ENCODE measurements around the gene SAP30. TPM values are rescaled to one million over a fixed set of nuclear protein-coding genes. Genes with fewer than 3 reads are reported as not detected.

SAP30 gene
- total RNA-seq, 1 experiment from 2014 or later: 20.0 TPM

GRCh38 chr4:173371292-173372192 lies 788 bp downstream of the SAP30 start:
- H3K4me3 Mint-ChIP-seq: peak overlapping the region; percentile 90
- peaks cover 15% of the 10 kb centered on the region for H3K36me3 Mint-ChIP-seq
- ATAC-seq: peak; percentile 32
- peaks cover 7% of the 10 kb centered on the region for H3K27me3 Mint-ChIP-seq (ENCODE audit: low read depth)
- H3K4me1 Mint-ChIP-seq: peaks cover 14% of the 10 kb centered on the region
- H3K27ac Mint-ChIP-seq: peak overlapping the region; percentile 61; the same call in 1 of the 2 replicates
- CTCF ChIA-PET: interaction anchor here (0.6 to 3.3 kb wide), 10 partner anchors 10 to 813 kb away, joined by 3 to 25 read pairs (median 6); partner anchors contain the start of gene HMGB2
- no peaks in the 10 kb centered on the region for H3K9me3 Mint-ChIP-seq
- TF ChIP-seq RELA (CRISPR knock-in tag; IDR thresholded peaks at IDR 0.05; ENCODE audit: borderline replicate concordance) (no peak), SP1 (CRISPR knock-in tag; conservative IDR thresholded peaks at IDR 0.05) (no peak), USF1 (CRISPR knock-in tag; IDR thresholded peaks at IDR 0.05) (peak; percentile 34; the same call in 1 of the 2 replicates), ZNF121 (CRISPR knock-in tag; IDR thresholded peaks at IDR 0.05) (no peak), JUN (CRISPR knock-in tag; IDR thresholded peaks at IDR 0.05) (no peak), ARID4B (CRISPR knock-in tag; IDR thresholded peaks at IDR 0.05; ENCODE audit: borderline replicate concordance) (no peak; the same call in 1 of the 2 replicates), NR3C1 (CRISPR knock-in tag; conservative IDR thresholded peaks at IDR 0.05; ENCODE audit: low read depth) (no peak), NR1H2 (CRISPR knock-in tag; IDR thresholded peaks at IDR 0.05) (no peak), ATF1 (CRISPR knock-in tag; IDR thresholded peaks at IDR 0.05) (no peak)
- POLR2A ChIA-PET: interaction anchor here (0.6 to 4.5 kb wide), 8 partner anchors 27 to 479 kb away, joined by 3 to 109 read pairs (median 3); partner anchors contain the start of genes HMGB2 and SCRG1
- DNase-seq (ENCODE audit: low spot score): peak; percentile 53

DNA sequence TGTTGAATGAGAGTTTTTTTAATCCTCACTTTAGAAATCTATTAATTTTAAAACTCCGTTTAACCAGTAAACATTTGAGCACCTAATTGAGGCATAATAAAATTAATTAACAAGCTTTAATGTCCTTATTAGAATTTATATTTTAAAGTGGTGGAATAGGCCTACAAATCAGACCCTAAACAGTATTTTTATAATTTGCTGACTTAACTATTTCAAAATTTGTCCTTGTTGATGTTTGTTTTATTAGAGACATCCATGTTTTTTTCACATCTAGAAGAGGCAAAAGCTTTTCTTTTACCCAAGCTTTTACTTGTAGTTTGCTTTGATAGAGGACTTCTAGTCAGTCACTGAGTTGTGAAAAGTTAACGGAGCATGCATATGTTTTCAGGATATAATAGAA lies 3.8 kb downstream of the SAP30 start:
- Mint-ChIP-seq H3K4me3 (no peak overlapping the region), H3K36me3 (peaks cover 15% of the 10 kb centered on the region), H3K27me3 (ENCODE audit: low read depth) (peaks cover 7% of the 10 kb centered on the region), H3K27ac (no peak overlapping the region), H3K4me1 (peaks cover 18% of the 10 kb centered on the region), H3K9me3 (no peaks in the 10 kb centered on the region)
- ATAC-seq (no peak), DNase-seq (ENCODE audit: low spot score) (no peak)
- POLR2A ChIA-PET: no interaction called here
- CTCF ChIA-PET: no interaction called here
- TF ChIP-seq IRF2 (CRISPR knock-in tag; IDR thresholded peaks at IDR 0.05; ENCODE audit: borderline replicate concordance, low read depth): no peak
- TF ChIP-seq CREM (CRISPR knock-in tag; IDR thresholded peaks at IDR 0.05): no peak
- no peak for TF ChIP-seq ZNF138 (CRISPR knock-in tag; conservative IDR thresholded peaks at IDR 0.05)
- TF ChIP-seq E2F4 (CRISPR knock-in tag; IDR thresholded peaks at IDR 0.05; ENCODE audit: borderline replicate concordance, low read depth): no peak
- no peak for TF ChIP-seq ZMAT4 (CRISPR knock-in tag; IDR thresholded peaks at IDR 0.05)
- TF ChIP-seq NR1H2 (CRISPR knock-in tag; IDR thresholded peaks at IDR 0.05): no peak
- TF ChIP-seq KAT7 (CRISPR knock-in tag; IDR thresholded peaks at IDR 0.05; ENCODE audit: borderline replicate concordance): no peak
- no peak for TF ChIP-seq EMX1 (CRISPR knock-in tag; IDR thresholded peaks at IDR 0.05)
- no peak for TF ChIP-seq ATF6 (CRISPR knock-in tag; IDR thresholded peaks at IDR 0.05)
- no peak for TF ChIP-seq AFF4 (CRISPR knock-in tag; IDR thresholded peaks at IDR 0.05; ENCODE audit: borderline replicate concordance)
